ENCODE measurements around the gene ATXN7L1.

ATXN7L1 gene

DNA sequence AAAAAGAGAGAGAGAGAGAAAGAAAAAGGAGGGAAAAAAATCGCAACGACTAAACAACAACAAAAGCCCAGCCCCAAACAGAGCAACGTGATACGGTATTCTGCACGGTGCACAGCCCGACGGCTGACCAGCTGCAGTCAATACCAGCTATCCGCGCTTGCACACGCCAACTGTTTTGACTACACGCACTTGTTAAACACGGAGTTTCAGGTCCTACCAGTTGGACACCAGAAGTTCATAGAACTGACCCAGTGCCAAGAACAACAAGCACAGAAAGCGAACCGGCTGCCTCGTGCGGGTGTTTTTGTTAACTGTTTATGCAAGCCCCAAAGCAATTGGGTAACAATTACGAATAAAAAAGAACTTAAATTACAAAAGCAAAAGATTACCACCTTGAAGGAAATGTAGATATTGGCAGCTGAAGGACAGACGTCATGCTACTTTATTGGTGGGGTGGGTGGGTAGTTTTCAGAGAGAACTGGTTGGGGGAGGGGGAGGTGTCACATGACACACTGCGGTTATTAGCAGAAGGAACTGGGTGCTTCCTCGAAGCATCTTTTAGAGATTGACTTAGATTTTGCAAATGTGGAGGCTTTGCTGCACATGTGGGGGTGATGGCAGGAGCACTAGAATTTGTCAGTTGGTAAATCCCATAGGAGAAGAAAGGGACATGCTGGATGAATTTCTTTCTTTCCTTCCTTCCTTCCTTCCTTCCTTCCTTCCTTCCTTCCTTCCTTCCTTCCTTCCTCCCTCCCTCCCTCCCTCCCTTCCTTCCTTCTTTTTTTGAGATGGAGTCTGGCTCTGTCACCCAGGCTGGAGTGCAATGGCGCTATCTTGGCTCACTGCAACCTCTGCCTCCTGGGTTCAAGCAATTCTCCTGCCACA, 184.5 kb downstream of the ATXN7L1 start:
- no peak for DNase-seq

- no peak for DNase-seq
These were observed 185.2 kb downstream of the ATXN7L1 start for GRCh38 chr7:105691082-105691679.

DNA sequence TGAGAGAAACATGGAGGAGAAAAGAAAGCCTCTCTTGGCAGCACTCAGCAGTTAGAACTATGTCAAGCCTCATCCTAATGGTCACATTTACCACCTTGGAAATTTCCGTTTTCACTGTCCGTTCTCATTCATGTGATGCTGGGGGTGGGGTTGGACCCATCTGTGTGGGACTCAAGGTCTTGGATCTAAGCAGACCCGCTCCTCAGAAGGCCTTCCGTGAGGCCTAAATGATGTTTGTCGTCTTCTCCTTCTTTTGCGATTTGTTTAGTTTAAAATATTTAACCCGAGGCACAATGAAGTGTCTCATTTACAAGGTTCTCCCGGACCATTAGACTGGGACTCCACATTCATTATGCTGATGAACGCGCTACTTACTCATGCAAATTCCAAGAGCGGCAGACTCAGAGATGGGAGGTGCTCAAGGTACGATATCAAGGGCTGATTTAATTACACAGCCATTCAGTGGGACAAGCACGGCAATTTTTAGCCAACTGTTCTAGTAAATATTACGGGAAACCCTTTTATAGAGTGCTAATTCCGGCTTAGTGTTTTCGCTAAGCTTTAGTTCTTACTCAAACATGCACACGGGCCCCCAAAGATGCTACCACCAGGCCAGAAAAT, 186.0 kb downstream of the ATXN7L1 start:
- DNase-seq: no peak

- DNase-seq: no peak
These were observed 187.2 kb downstream of the ATXN7L1 start for GRCh38 chr7:105689067-105689819.

DNA sequence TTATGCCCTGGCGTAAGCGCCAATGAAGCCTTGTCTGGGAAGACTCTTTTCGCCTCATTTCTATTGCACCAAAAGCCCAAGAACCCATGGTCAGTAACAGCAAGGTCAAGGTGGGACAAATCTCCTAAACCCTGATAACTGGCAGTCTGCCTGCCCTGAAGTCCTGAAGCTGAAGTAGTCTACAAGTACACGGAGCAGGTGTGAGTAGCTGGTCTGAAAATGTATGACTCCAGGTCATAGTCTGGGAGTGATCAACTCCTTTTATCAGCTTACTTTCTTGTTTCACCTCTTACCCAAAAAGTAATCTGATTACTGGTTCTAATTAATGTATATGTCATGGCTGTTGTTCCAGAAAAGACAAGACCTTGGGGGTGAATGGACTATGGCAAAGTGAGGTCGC, 187.8 kb downstream of the ATXN7L1 start:
- no peak for DNase-seq

DNA sequence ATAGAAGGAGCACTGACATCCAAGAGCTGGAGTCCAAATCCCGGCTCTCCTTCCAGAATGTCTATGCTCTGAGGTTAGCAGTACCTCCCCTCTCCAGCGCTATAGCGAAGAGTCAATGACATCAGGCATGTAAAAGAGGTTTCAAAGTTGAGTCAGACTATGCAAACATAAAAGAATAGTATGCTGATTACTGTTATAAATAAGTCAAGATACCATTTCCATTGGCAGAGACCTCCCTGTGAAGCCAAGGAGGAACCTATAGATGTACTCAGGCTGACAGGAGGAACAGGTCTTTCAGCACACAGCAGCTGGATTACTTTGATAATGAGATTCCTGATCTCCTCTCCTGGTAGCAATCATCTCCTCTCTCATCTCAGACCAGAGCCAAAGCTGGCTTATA, 191.2 kb downstream of the ATXN7L1 start:
- DNase-seq: no peak

DNA sequence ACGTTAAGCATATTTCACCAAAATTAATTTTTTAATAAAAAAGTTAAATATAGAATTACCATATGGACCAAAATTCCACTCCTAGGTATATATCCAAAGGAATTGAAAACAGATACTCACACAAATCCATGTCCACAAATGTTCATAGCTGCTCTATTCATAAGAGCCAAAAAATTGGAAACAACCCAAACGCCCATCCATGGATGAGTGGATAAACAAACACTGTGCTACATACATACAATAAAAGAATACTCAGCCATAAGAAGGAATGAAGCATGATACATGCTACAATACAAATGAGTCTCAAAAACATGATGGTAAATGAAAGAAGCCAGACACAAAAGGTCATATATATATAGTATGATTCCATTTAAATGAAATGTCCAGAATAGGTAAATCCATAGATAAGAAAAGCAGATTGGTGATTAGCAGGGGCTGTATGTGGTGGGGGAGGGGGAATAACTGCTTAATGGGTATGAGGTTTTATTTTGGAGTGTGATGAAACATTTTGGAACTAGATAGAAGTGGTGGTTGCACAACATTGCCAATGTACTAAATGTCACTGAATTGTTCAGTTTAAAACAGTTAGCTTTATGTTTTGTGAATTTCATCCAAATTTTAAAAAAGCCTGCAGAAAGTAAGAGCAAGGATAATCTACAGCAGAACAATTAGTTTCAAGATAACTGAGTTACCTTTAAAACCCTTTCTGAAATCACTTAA, 193.9 kb downstream of the ATXN7L1 start:
- DNase-seq: no peak

DNA sequence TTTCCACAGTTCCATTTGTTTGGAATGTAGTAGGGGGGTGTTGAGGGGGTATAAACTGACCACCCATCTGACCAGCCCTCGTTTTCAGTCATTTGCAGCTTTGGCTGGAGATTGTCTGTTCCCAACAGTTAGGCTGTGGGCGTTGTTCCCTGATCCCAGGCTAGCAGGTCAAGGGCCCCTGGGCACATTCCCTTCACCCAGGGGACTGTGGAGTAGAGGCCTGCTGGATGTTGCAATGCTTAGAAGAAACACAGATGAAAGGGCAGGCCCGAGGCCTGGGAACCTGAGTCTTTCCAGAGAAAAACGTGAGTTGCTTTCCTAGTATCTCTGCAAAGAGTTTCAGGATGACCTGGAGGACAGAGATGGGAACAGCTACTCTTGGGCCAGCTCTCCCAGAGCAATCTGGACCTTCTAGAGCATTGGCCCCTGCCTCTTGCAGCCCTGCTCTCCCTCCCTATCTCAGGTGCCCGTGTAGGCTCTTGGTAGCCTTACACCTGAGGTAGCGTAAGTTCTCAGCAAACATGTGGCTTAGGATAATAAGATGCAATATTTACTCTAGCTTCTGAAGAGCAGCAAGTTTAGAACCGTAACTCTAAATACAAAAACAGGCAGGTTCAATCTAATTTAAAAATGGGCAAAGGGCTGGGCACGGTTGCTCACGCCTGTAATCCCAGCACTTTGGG, 195.8 kb downstream of the ATXN7L1 start:
- no peak for DNase-seq

GRCh38 chr7:105678811-105679495, 197.4 kb downstream of the ATXN7L1 start:
- no peak for DNase-seq

DNA sequence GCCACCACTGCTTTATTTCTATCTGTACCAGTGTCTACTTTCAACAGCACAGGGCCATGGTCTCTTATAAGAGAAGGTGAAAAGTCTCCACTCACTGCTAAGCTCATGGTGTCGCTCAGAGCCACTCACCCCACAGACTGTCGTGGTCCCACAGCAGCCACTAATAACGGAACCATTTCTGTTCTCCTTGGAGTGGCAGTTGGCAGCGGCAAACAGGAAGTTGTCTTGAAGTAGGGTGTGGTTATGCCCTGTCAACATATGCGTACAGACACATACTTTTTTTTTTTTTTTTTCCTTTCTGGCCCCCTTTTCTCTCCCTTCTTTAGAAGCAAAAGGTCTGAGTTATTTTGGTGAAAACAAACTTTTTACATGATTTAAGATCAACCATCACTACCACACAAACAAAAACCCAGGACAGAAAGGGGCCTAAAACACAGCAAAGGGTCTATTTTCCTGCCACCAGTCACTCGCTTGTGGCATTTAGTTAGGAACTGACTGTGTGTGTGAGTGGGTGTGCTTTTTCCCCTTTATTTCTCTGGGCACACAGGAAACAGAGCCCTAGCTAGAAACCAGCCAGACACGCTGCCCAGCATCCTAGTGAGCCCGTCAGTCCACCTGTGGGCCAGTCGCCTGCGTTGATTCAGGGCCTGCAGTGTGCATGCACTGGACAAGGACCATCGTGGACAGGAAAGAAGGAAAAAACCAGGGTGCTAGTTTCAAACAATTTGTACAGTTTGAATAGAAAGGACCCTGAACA, 198.4 kb downstream of the ATXN7L1 start:
- no peak for DNase-seq

DNA sequence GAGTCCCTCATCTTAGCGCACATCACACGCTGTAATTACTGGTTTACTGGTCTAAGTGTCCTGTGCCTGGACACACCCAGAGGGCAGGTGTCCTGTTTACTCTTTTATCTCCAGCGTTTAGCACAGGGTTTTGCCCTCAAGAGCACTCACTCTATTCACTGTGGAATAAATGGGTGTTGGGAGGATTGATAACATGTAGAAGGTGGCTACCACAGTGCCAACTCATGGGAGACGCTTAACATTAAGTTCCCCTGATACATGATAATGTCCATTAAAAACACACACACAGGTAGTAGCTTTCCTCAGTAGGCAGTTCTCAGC, 199.0 kb downstream of the ATXN7L1 start:
- no peak for DNase-seq

- DNase-seq: peak; percentile 63
These were observed 200.4 kb downstream of the ATXN7L1 start for GRCh38 chr7:105675934-105676371.

GRCh38 chr7:105674200-105674920, 202.0 kb downstream of the ATXN7L1 start:
- DNase-seq: no peak

DNA sequence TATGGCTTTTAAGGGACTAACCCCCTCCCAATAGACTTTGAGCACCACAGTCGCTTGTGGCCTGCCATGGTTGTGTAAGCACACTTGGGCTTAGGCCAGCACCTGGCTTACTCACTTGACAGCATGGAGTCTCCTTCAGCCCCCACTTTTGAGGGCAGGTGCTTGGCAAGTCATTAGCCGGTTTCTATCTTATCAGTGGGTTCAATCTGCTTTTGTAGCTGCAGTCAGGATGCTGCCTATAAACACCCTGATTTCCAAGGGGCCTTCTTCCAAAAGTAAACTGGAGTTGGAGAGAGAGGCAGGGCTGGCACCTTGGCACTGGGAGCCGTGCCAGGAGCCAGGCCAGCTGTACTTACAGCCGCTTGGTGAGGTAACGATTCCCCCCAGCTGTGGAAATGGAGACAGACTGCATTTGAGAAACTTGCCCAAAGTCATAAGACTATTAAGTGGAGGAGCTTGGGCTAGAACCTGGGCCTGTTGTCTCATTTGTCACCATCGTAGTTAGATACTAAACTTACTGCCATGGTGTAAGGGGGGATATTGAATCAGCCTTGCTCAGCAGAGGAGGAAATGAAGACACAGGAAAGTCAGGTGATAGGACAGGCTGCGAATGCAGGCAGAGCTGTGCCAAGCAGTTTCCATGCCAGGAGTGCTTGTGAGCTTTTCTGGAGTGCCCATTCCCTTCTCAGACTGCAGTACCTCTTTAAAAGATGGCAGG, 202.9 kb downstream of the ATXN7L1 start:
- peak; percentile 74 for DNase-seq

- no peak for DNase-seq
These were observed 203.6 kb downstream of the ATXN7L1 start for GRCh38 chr7:105672801-105673200.

- DNase-seq: no peak
These were observed 210.1 kb downstream of the ATXN7L1 start for GRCh38 chr7:105666324-105666723.

GRCh38 chr7:105665684-105666083, 210.7 kb downstream of the ATXN7L1 start:
- no peak for DNase-seq

- peak; percentile 54 for DNase-seq
These were observed 211.4 kb downstream of the ATXN7L1 start for GRCh38 chr7:105664816-105665525.

DNA sequence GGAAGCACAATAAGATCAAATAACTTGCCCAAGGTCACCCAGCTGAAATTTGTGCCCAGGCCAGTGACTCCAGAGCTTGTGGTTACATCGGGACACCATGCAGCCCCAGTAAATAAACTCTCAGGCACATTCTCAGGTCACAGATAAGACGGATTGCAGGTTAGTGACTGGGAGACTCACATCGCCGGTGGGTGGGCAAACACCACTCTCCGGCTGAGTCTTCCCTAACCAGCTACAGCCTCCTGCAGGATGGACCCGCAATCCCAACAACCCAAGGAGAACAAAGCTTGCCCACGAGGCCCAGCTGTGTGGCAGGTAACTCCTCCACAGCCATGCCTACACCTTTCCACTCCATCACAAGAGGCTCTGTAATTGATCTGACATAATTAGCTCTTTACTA, 213.4 kb downstream of the ATXN7L1 start:
- DNase-seq: no peak

Data from NCI-H510A (cell line).